Thyroid gland (tissue), 4 donors: ENCODE results near the gene POFUT2.

ENCODE experiments used
- CTCF ChIP-seq, 6 experiments: fragments of 200-600 bp in 3 of 6; fragments of 450-650 bp in 3 of 6; sonication (generic) in 3 of 6; IDR thresholded peaks; one replicate each; pipeline ENCODE4 v1.5.1; 2016 to 2019; ENCODE audit warnings: antibody characterized with exemption in 6 of 6, mild to moderate bottlenecking in 2 of 6, inconsistent platforms in 1 of 6, moderate library complexity in 1 of 6
- POLR2A ChIP-seq, 2 donors: fragments of 450-650 bp; IDR thresholded peaks; one replicate each; pipeline ENCODE4 v1.6.1; 2017; ENCODE audit warnings: antibody characterized with exemption in 2 of 2, mild to moderate bottlenecking in 2 of 2, moderate library complexity in 1 of 2

- TF ChIP-seq CTCF (IDR thresholded peaks at IDR 0.05) (no peak), POLR2A (IDR thresholded peaks at IDR 0.05) (no peak)
Measured at GRCh38 chr21:45323487-45324311, 36.0 kb upstream of the POFUT2 start.
